ENCODE measurements around the gene DYRK1A.
"Not testable (repeated sequence)": the region's sequence is repeated elsewhere in the genome, so short reads cannot be mapped to it uniquely, and the experiment has no call there.

GRCh38 chr21:37549730-37550129 lies 183.2 kb downstream of the DYRK1A start:
- TF ChIP-seq, protein P1, sequence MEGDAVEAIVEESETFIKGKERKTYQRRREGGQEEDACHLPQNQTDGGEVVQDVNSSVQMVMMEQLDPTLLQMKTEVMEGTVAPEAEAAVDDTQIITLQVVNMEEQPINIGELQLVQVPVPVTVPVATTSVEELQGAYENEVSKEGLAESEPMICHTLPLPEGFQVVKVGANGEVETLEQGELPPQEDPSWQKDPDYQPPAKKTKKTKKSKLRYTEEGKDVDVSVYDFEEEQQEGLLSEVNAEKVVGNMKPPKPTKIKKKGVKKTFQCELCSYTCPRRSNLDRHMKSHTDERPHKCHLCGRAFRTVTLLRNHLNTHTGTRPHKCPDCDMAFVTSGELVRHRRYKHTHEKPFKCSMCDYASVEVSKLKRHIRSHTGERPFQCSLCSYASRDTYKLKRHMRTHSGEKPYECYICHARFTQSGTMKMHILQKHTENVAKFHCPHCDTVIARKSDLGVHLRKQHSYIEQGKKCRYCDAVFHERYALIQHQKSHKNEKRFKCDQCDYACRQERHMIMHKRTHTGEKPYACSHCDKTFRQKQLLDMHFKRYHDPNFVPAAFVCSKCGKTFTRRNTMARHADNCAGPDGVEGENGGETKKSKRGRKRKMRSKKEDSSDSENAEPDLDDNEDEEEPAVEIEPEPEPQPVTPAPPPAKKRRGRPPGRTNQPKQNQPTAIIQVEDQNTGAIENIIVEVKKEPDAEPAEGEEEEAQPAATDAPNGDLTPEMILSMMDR (conservative IDR thresholded peaks at IDR 0.05; ENCODE audit: low read length), result not testable (repeated sequence)
- TF ChIP-seq EZH2phosphoT487 (IDR thresholded peaks at IDR 0.05; ENCODE audit: borderline replicate concordance, low read depth, low read length), result not testable (repeated sequence)
